ELR (cell line): ENCODE measurements around the gene HS6ST1.

Source experiments
- DNase-seq: peaks from one replicate; pipeline ENCODE4 v3.0.0-alpha.2; 2015; ENCODE audit warnings: low read depth

The HS6ST1 gene

GRCh38 chr2:128298286-128298685, 20.4 kb downstream of the HS6ST1 start:
- DNase-seq, result no peak

GRCh38 chr2:128293870-128294455, 24.7 kb downstream of the HS6ST1 start:
- DNase-seq, result no peak

- no peak for DNase-seq
Observed at GRCh38 chr2:128293426-128293755, 25.3 kb downstream of the HS6ST1 start.

GRCh38 chr2:128292599-128293425, 25.9 kb downstream of the HS6ST1 start:
- DNase-seq, result no peak

- no peak for DNase-seq
Observed at GRCh38 chr2:128291844-128292598, 26.6 kb downstream of the HS6ST1 start.

GRCh38 chr2:128291161-128291843, 27.4 kb downstream of the HS6ST1 start:
- DNase-seq, result no peak

GRCh38 chr2:128290356-128290755, 28.3 kb downstream of the HS6ST1 start:
- peak; percentile 38 for DNase-seq

- DNase-seq, result no peak
Observed at GRCh38 chr2:128289439-128289838, 29.2 kb downstream of the HS6ST1 start.

GRCh38 chr2:128288781-128289180, 29.9 kb downstream of the HS6ST1 start:
- no peak for DNase-seq

GRCh38 chr2:128287780-128288735, 30.6 kb downstream of the HS6ST1 start:
- no peak for DNase-seq

- DNase-seq, result no peak
Observed at GRCh38 chr2:128286905-128287779, 31.5 kb downstream of the HS6ST1 start.

- DNase-seq, result no peak
Observed at GRCh38 chr2:128286011-128286721, 32.5 kb downstream of the HS6ST1 start.

- no peak for DNase-seq
Observed at GRCh38 chr2:128285329-128285931, 33.2 kb downstream of the HS6ST1 start.

- no peak for DNase-seq
Observed at GRCh38 chr2:128284841-128285240, 33.8 kb downstream of the HS6ST1 start.

GRCh38 chr2:128284037-128284441, 34.6 kb downstream of the HS6ST1 start:
- DNase-seq, result no peak

GRCh38 chr2:128282976-128283810, 35.5 kb downstream of the HS6ST1 start:
- DNase-seq, result no peak

GRCh38 chr2:128282246-128282975, 36.3 kb downstream of the HS6ST1 start:
- DNase-seq, result no peak

- DNase-seq, result no peak
Observed at GRCh38 chr2:128281852-128282245, 36.8 kb downstream of the HS6ST1 start.
